Astrocyte (in vitro differentiated cells and primary cell): ENCODE data around the gene STAT3. TPM values are rescaled to one million over a fixed set of nuclear protein-coding genes. Genes with fewer than 3 reads are reported as not detected.

Experiments
- DNase-seq: peaks from one replicate; pipeline ENCODE4 v3.0.0-alpha.2; 2010; ENCODE audit warnings: low read depth
- FAIRE-seq: peaks from 2 replicates; lab custom pipeline; 2011; peaks lifted over from hg19 to GRCh38; lab: Jason Lieb, UNC
- H2AFZ ChIP-seq: 2 replicates; pipeline ENCODE4 v1.6.0; 2012; ENCODE audit warnings: low read depth, low read length, inconsistent platforms
- H3K27ac ChIP-seq: 2 replicates; pipeline ENCODE4 v1.5.1; 2011; ENCODE audit warnings: low read depth, low read length, inconsistent platforms
- H3K27me3 ChIP-seq: 2 replicates; pipeline ENCODE4 v1.6.0; 2011; ENCODE audit warnings: low read length, inconsistent platforms; ENCODE audit not compliant: insufficient read depth
- H3K36me3 ChIP-seq: 2 replicates; pipeline ENCODE4 v1.5.1; 2011; ENCODE audit warnings: low read length, inconsistent platforms; ENCODE audit not compliant: insufficient read depth
- H3K4me1 ChIP-seq: 2 replicates; pipeline ENCODE4 v1.5.1; 2011; ENCODE audit warnings: low read length, inconsistent platforms; ENCODE audit not compliant: insufficient read depth
- H3K4me2 ChIP-seq: 2 replicates; pipeline ENCODE4 v1.6.0; 2012; ENCODE audit warnings: low read length, inconsistent platforms
- H3K4me3 ChIP-seq: 2 replicates; pipeline ENCODE4 v1.5.1; 2011; ENCODE audit warnings: low read depth, mild to moderate bottlenecking, low read length, inconsistent platforms; ENCODE audit not compliant: insufficient read depth
- H3K79me2 ChIP-seq: 2 replicates; pipeline ENCODE4 v1.6.0; 2012; ENCODE audit warnings: mild to moderate bottlenecking, low read length, inconsistent platforms; ENCODE audit not compliant: insufficient read depth
- H3K9ac ChIP-seq: 2 replicates; pipeline ENCODE4 v1.6.0; 2012; ENCODE audit warnings: mild to moderate bottlenecking, low read length, inconsistent platforms
- H3K9me3 ChIP-seq: 2 replicates; pipeline ENCODE4 v1.5.1; 2012; ENCODE audit warnings: low read depth, mild to moderate bottlenecking, low read length, inconsistent platforms; ENCODE audit not compliant: insufficient read depth
- H4K20me1 ChIP-seq: 2 replicates; pipeline ENCODE4 v1.6.0; 2012; ENCODE audit warnings: low read length, inconsistent platforms; ENCODE audit not compliant: insufficient read depth
- H3K27ac Mint-ChIP-seq: one replicate; pipeline ENCODE4 v1.8.0; 2021; ENCODE audit warnings: mild to moderate bottlenecking, mixed read lengths; ENCODE audit not compliant: unreplicated experiment
- H3K27me3 Mint-ChIP-seq: one replicate; pipeline ENCODE4 v1.8.0; 2021; ENCODE audit warnings: low read depth, mixed read lengths; ENCODE audit not compliant: unreplicated experiment
- H3K36me3 Mint-ChIP-seq: one replicate; pipeline ENCODE4 v1.8.0; 2021; ENCODE audit warnings: low read depth, mixed read lengths; ENCODE audit not compliant: unreplicated experiment
- H3K4me1 Mint-ChIP-seq: one replicate; pipeline ENCODE4 v1.8.0; 2021; ENCODE audit warnings: low read depth, mixed read lengths; ENCODE audit not compliant: unreplicated experiment
- H3K4me3 Mint-ChIP-seq: one replicate; pipeline ENCODE4 v1.8.0; 2021; ENCODE audit warnings: mild to moderate bottlenecking, moderate library complexity, mixed read lengths; ENCODE audit not compliant: unreplicated experiment
- H3K9me3 Mint-ChIP-seq: one replicate; pipeline ENCODE4 v1.8.0; 2021; ENCODE audit warnings: mild to moderate bottlenecking, mixed read lengths; ENCODE audit not compliant: unreplicated experiment
- CTCF ChIP-seq: IDR thresholded peaks from 2 replicates; pipeline ENCODE4 v1.5.1; 2011; ENCODE audit warnings: low read depth, mild to moderate bottlenecking, inconsistent platforms, low read length, moderate library complexity; ENCODE audit not compliant: insufficient read depth
- EZH2 ChIP-seq: IDR thresholded peaks from 2 replicates; pipeline ENCODE4 v1.6.1; 2012; ENCODE audit warnings: mild to moderate bottlenecking, low read length, inconsistent platforms; ENCODE audit not compliant: insufficient read depth
- total RNA-seq: library from RNA; stranded (reverse); gene quantifications from 2 replicates; pipeline ENCODE4 v1.2.1, GENCODE V29; 2021

Gene STAT3
- total RNA-seq, 1 donor from 2014 or later, result 145 TPM

DNA sequence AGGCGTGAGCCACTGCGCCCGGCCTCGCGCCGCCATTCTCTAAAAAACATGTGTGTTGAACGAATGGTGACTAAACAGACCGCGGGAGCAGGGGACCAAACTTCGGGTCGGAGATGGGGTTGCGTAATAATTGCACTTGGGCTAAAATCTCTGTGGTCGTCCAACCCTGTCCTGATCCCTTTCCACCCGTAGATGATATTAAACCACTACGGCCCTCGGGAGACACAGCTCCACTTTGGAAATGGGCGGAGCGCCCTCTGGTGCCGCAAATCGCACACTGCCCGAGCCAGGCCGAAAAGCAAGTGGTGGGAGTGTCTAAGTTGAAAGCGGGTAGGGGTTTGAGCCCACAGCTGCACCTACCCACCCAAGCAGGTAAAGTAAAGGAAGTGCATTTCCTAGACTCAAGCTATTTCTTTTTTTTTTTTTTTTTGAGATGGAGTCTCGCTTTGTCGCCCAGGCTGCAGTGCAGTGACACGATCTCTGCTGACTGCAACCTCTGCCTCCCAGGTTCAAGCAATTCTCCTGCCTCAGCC lies 17.8 kb upstream of the STAT3 start:
- TF ChIP-seq EZH2, result no peak
- TF ChIP-seq CTCF, result peak; percentile 61
- peaks cover 54% of the 10 kb centered on the region for H3K4me1 Mint-ChIP-seq
- Histone ChIP-seq H2AFZ (no peak overlapping the region), H3K36me3 (peaks cover 25% of the 10 kb centered on the region), H3K4me1 (peaks cover 48% of the 10 kb centered on the region), H3K4me2 (no peak overlapping the region), H4K20me1 (peaks cover 95% of the 10 kb centered on the region), H3K9ac (no peak overlapping the region), H3K27me3 (no peaks in the 10 kb centered on the region), H3K27ac (no peak overlapping the region), H3K4me3 (no peak overlapping the region), H3K79me2 (peaks cover 91% of the 10 kb centered on the region), H3K9me3 (no peaks in the 10 kb centered on the region)
- FAIRE-seq, result no peak
- peak; percentile 40 for DNase-seq
- H3K27me3 Mint-ChIP-seq, result no peaks in the 10 kb centered on the region
- H3K9me3 Mint-ChIP-seq, result no peaks in the 10 kb centered on the region
- H3K36me3 Mint-ChIP-seq, result peaks cover 22% of the 10 kb centered on the region
- H3K27ac Mint-ChIP-seq, result peak overlapping the region; percentile 53
- H3K4me3 Mint-ChIP-seq, result no peak overlapping the region

- Histone ChIP-seq H3K27me3 (no peaks in the 10 kb centered on the region), H3K9me3 (no peaks in the 10 kb centered on the region), H3K79me2 (peaks cover 81% of the 10 kb centered on the region), H3K36me3 (peaks cover 25% of the 10 kb centered on the region), H3K4me1 (peaks cover 44% of the 10 kb centered on the region), H3K4me3 (no peak overlapping the region), H2AFZ (no peak overlapping the region), H3K9ac (no peak overlapping the region), H4K20me1 (peaks cover 94% of the 10 kb centered on the region), H3K4me2 (no peak overlapping the region), H3K27ac (no peak overlapping the region)
- Mint-ChIP-seq H3K36me3 (peaks cover 19% of the 10 kb centered on the region), H3K27ac (no peak overlapping the region), H3K9me3 (no peaks in the 10 kb centered on the region), H3K4me3 (peak overlapping the region; percentile 64), H3K4me1 (peaks cover 50% of the 10 kb centered on the region), H3K27me3 (no peaks in the 10 kb centered on the region)
- FAIRE-seq, result no peak
- DNase-seq, result no peak
- TF ChIP-seq CTCF (no peak), EZH2 (no peak)
Observed at GRCh38 chr17:42405076-42405475, 16.8 kb upstream of the STAT3 start.

DNA sequence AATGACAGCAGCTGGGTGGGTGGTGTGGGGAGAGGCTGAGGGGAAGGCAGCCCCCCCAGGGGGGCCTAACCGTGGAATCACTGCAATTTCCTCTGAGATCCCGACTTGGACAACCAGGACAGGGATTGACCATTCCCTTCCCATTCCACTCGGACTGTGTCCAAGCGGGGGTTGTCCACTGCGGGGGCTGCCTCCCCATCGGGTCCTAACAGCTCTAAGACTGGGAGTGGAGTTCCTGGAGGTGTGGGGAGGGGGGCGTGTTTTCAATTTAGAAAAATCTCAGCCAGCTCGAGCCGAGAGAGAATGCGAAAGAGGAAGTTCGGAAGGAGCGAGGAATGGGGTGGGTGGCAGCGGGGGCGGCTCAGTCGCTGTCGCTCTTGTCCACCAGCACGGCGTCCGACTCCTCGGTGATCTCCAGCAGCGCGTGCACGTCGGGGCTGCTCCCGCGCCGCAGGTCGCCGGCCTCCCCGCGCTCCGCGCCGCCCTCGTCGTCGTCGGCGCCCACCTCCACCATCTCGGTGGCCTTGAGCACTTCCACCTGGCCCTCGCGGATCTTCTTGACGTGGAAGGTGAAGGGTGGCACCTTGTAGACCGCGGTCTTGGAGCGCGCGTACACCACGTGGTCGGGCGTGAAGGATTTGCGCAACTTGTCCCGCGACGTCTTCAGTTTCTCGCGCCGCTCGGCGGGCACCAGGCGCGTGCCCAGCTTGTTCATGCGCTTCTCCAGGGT lies 16.2 kb upstream of the STAT3 start:
- no peak for FAIRE-seq
- Mint-ChIP-seq H3K4me3 (peak overlapping the region; percentile 27), H3K27me3 (no peaks in the 10 kb centered on the region), H3K27ac (no peak overlapping the region), H3K36me3 (peaks cover 16% of the 10 kb centered on the region), H3K9me3 (no peaks in the 10 kb centered on the region), H3K4me1 (peaks cover 44% of the 10 kb centered on the region)
- no peak for DNase-seq
- peaks cover 38% of the 10 kb centered on the region for H3K4me1 ChIP-seq
- H2AFZ ChIP-seq, result no peak overlapping the region
- H3K79me2 ChIP-seq, result peaks cover 75% of the 10 kb centered on the region
- no peak overlapping the region for H3K4me2 ChIP-seq
- no peak overlapping the region for H3K4me3 ChIP-seq
- H3K27ac ChIP-seq, result no peak overlapping the region
- no peaks in the 10 kb centered on the region for H3K9me3 ChIP-seq
- H4K20me1 ChIP-seq, result peaks cover 93% of the 10 kb centered on the region
- TF ChIP-seq EZH2 (no peak), CTCF (no peak)
- peaks cover 25% of the 10 kb centered on the region for H3K36me3 ChIP-seq
- no peaks in the 10 kb centered on the region for H3K27me3 ChIP-seq
- no peak overlapping the region for H3K9ac ChIP-seq
